ENCODE results near the gene MEIOSIN.

DNA sequence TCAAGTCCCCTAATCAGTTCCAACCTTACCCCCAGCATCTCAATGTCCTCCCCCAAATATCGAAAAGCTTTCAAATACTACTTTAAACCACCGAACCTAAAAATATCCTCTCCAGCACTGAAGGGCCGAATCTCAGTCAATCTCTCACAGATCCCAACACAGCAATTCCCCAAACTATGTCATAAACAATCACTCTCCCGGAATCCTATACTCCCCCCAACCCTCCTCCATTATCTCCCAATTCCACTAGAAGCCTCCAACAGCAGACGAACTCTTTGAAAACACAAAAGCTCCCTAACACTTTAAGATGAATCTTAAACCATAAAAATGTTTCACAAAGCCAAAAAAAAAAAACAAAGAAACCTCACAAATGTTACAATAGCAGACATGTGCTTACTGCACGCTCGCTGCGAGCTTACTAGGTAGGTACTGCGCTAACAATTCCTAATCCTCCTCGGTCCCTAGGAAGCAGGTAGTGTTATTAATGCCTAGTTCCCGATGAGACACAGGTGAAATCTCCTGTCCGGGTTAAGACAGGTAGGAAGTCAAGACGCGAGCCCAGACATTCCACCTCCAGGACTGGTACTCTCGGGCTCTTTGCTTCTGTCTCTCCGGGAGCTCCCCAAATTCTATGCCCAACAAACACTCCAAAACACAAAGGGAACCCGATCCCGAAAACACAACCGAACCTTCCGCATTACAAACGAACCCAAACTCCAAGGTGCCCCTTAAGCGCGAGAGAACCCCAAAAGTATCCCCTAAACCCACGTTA lies 16.7 kb upstream of the MEIOSIN start:
- no peak for TF ChIP-seq POLR2AphosphoS5 (IDR thresholded peaks at IDR 0.05; ENCODE audit: borderline replicate concordance, low read depth, low read length)
- no peak for TF ChIP-seq EZH2 (IDR thresholded peaks at IDR 0.05)
- TF ChIP-seq FOXP2 (optimal IDR thresholded peaks at IDR 0.05; ENCODE audit: control extremely low read depth, extremely low read length, insufficient read depth) = no peak
